Rectal smooth muscle tissue (tissue), 1 donor: ENCODE results near the gene BTBD2.
A peak's percentile ranks its signal among the peaks of the same experiment; 100 is the strongest.

ENCODE experiments used
- H3K27ac ChIP-seq: one replicate; pipeline ENCODE4 v1.7.0; 2013; ENCODE audit warnings: low read depth, low read length, inconsistent platforms
- H3K27me3 ChIP-seq: one replicate; pipeline ENCODE4 v1.7.0; 2013; ENCODE audit warnings: low read length; ENCODE audit not compliant: control insufficient read depth, insufficient read depth
- H3K36me3 ChIP-seq: one replicate; pipeline ENCODE4 v1.7.0; 2013; ENCODE audit warnings: low read length; ENCODE audit not compliant: control insufficient read depth, insufficient read depth
- H3K4me1 ChIP-seq: one replicate; pipeline ENCODE4 v1.7.0; 2013; ENCODE audit warnings: low read length; ENCODE audit not compliant: control insufficient read depth, insufficient read depth
- H3K4me3 ChIP-seq: one replicate; pipeline ENCODE4 v1.7.0; 2013; ENCODE audit warnings: low read length
- H3K9ac ChIP-seq: one replicate; pipeline ENCODE4 v1.7.0; 2013; ENCODE audit warnings: low read length

Gene BTBD2

DNA sequence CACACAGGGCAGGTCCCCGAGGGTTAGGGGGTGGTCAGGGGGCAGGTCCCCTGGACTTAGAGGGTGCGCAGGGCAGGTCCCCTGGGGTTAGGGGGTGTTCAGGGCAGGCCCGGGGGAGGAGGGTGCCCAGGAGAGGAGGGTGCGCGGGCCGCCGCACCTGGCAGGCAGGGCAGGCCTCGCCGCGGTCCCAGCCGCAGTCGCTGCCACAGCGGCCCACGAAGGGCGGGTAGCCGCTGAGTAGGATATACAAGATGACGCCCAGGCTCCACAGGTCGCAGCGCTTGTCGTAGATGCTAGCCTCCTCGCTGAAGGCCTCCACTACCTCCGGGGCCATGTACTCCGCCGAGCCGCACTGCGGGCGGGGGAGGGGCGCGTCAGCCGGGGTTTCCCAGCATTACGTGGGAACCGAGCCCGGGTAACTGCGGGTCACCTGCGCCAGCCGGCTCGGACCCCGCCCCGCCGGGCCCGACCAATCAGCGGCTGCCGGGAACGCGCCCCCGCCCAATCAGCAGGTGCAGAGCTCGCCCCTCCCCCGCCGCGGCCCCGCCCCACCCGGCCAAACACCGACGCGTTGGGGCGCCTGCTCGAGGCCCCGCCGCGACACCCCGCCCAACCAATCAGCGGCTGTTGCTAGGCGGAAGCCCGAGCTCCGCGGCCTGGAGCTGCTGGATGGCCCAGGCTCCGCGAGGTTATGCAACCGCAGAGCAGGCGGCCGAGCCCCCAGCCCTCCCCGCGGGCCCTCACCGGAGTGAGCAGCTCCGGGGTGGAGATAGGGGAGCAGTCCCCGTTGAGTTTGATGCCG lies 26.4 kb upstream of the BTBD2 start:
- Histone ChIP-seq H3K9ac (peak overlapping the region; percentile 61), H3K4me1 (peaks cover 22% of the 10 kb centered on the region), H3K36me3 (peaks cover 26% of the 10 kb centered on the region), H3K4me3 (peak overlapping the region; percentile 67), H3K27ac (peak overlapping the region; percentile 95), H3K27me3 (no peaks in the 10 kb centered on the region)

DNA sequence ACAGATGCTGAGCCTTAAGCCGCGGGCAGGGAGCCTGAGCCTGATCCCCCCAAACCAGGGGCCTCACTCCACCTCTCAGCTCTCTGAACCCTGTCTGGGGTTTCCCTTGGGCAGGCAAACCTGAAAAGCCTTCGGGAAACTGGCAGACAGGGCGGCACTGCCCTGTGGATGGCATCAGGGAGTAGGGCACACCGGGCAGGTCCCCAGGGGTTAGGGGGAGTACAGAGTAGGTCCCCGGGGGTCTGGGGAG lies 25.8 kb upstream of the BTBD2 start:
- Histone ChIP-seq H3K9ac (peak overlapping the region; percentile 61), H3K4me3 (peak overlapping the region; percentile 67), H3K36me3 (peaks cover 23% of the 10 kb centered on the region), H3K27me3 (no peaks in the 10 kb centered on the region), H3K4me1 (peaks cover 22% of the 10 kb centered on the region), H3K27ac (peak overlapping the region; percentile 95)

DNA sequence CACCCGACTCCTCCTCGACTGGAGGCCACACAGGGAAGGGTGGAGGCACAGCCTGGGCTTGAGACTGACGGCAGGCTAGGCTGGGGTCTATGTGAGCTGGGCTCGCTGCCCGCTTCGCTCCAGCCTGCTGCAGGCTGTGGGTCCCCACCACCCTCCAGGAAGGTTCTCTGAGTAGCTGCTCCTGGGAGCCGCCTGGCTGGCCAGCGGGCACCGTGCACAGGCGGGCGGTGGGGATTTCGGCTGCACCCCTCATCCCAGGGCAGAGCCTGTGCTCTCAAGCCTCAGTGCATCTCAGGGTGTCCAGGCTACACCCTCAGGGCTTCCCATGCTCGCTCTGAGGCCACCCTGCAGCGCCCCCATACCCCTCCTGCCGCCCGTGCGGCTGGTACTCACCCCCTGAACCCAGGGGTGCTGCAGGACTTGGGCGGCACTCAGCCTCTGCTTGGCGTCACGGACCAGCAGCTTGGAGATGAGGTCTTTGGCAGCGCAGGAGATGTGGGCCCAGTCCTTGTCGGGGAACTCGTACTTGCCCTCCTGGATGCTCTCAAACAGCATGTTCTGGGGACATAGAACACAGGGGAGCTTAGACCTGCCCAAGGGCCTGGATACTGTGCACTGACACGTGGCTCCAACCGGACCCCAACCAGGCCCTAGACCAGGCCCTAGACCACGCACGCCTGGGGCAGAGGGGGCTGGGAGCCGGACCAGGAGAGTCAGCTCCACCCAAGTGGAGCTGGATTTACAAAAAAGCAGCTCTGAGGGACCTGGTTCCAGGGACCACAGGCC lies 25.3 kb upstream of the BTBD2 start:
- Histone ChIP-seq H3K27ac (peak overlapping the region; percentile 95), H3K4me1 (peaks cover 22% of the 10 kb centered on the region), H3K27me3 (no peaks in the 10 kb centered on the region), H3K36me3 (peaks cover 23% of the 10 kb centered on the region), H3K9ac (peak overlapping the region; percentile 61), H3K4me3 (peak overlapping the region; percentile 67)

DNA sequence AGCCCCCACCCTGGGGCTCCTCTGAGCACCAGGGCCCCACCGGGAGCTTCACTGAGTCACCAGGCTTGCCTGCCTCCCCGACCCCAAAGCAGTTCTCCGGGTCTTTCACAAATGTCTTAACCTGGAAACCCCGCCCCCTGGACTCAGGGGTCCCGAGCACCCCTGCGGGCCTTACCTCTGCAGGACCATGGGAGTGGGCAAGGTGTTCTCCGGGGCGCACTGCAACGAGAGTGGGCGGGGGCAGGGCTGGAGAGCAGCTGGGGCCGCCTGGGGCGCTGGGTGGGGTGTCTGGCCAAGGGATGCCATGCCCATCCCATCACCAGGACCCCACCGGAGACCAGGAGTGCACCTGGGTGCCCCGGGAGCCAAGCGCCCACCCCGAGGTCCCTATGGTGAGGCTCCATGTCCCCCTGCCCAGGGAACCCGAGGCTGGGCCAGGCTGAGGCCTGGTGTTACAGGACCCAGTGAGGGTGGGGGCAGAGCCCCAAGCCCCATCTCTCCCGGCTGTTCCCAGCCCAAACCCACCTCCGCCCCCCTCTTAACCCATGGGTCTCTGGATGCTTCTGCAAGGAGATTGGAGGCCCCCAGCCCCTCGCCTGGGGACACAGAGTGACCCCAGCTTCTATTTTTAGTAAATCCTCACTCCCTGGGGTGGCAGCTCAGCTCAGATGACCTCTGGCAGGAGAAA lies 24.6 kb upstream of the BTBD2 start:
- H3K4me3 ChIP-seq: no peak overlapping the region
- no peak overlapping the region for H3K27ac ChIP-seq
- no peaks in the 10 kb centered on the region for H3K27me3 ChIP-seq
- H3K4me1 ChIP-seq: peaks cover 22% of the 10 kb centered on the region
- no peak overlapping the region for H3K9ac ChIP-seq
- H3K36me3 ChIP-seq: peaks cover 23% of the 10 kb centered on the region

DNA sequence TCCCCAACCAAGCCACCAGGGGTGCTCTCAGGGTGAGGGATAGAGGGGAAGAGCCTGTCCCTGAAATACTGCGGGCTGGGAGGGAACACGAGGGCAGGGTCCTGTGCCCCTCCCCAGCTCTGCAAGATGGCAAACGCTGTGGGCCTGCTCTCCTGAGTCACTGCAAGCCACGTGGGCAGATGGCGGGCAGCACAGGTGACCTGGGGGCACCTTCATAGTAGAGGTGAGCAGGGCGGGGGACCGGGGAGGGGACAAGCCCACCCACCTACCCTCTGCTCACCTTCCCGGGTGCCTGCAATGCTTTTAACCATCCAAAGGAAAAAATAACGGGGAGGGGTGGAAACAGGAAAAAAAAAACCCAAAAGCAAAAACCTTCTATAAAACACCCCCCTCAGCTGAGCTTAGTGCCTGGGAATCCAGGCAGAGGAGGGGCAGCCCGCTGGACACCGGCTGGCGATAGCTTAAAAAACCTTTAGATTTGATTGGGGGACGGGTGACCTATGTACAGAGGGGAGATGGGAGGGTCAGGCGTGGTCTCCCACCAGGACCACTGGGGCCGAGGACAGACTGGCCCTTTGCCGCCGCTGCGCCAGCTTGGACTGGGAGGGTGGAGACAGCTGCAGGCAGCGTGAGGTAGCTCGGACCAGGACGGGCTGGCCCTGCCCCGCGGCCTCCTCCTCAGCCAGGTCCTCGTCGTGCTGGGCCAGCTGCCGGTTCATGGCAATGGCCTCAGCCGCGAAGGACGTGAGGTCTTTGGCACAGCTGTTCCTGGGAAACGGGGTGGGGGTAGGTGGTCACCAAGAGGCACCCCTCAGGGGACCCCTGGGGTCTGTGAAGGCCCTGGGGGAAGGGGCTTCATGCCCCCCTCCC lies 23.8 kb upstream of the BTBD2 start:
- Histone ChIP-seq H3K4me3 (no peak overlapping the region), H3K27me3 (no peaks in the 10 kb centered on the region), H3K4me1 (peaks cover 22% of the 10 kb centered on the region), H3K9ac (no peak overlapping the region), H3K27ac (no peak overlapping the region), H3K36me3 (peaks cover 15% of the 10 kb centered on the region)

DNA sequence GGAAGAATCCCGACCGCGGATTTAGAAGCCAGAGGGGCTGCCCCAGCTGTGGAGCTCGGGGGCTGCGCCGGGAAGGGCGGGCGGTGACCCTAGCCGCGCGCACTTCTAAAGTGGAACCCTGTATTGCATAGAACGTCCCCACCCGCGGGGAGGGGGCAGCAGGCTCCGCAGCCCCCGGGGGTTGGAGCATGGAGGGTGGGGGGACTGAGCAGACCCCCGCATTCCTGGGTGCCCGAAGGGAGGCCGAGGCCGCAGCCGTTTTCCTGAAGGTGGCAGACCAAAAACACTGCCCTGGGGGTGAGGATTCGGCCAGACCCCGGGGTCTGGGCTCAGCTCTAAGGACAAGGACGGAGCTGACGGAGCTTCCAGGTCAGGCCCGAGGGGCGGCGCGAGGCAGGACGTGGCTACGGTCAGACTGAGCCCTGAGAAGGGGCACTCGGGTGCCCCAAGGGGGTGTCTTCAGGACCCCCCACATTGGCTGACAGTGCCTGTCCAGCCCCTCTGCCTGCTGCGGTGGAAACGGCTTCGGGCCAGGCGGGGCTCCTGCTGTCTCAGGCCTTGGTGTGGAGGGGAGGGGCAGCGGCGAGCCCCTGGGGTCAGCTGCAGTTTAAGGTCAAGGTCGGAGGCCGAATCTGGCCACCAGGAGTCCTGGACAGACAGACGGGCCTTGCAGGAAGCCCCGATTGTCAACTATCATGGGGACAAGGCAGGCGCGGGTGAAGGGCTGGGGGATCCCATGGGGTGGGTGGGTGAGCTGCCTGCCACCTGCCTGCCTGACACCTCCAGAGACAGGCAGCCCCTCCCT lies 23.0 kb upstream of the BTBD2 start:
- H3K4me1 ChIP-seq: peaks cover 22% of the 10 kb centered on the region
- H3K36me3 ChIP-seq: peaks cover 15% of the 10 kb centered on the region
- H3K27ac ChIP-seq: no peak overlapping the region
- no peaks in the 10 kb centered on the region for H3K27me3 ChIP-seq
- no peak overlapping the region for H3K4me3 ChIP-seq
- H3K9ac ChIP-seq: no peak overlapping the region

DNA sequence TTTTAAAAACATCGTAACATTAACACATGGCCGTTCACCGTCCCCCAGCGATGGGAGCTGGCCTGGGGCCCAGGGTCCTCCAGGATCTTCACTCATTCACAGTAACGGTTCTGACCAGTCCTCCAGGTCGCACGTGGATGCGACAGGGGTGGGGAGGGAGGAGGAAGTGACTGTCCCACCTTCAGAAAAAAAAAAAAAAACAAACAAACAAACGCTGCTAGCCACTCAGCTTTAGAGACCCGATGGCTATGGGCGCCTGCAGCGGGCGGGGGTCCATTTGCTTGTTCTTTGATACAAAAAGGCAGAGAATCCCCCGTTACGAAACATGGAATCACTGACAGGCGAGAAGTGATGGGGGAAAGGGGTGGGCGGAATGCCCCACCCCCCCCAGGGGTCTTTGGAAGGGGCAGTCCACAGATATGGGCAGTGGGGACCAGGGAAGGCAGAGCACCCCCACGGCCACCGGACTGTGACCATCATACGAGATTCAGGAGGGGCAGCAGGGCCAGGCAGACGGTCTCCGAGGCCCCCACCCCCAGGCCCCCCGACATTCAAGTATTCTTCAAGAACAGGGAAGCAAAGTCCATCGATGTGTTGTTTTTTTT lies 22.2 kb upstream of the BTBD2 start:
- no peaks in the 10 kb centered on the region for H3K27me3 ChIP-seq
- H3K4me1 ChIP-seq: peaks cover 16% of the 10 kb centered on the region
- H3K9ac ChIP-seq: no peak overlapping the region
- no peak overlapping the region for H3K27ac ChIP-seq
- peaks cover 15% of the 10 kb centered on the region for H3K36me3 ChIP-seq
- no peak overlapping the region for H3K4me3 ChIP-seq

DNA sequence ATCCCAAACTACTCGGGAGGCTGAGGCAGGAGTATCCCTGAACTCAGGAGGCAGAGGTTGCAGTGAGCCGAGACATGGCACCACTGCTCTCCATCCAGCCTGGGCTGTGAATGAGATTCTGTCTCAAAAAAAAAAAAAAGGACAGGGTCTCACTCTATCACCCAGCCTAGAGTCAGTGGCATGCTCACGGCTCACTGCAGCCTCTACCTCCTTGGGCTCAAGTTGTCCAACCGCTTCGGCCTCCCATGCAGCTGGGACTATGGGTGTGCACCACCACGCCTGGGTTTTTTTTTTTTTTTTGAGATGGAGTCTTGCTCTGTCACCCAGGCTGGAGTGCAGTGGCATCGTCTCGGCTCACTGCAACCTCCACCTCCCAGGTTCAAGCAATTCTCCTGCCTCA lies 20.9 kb upstream of the BTBD2 start:
- peaks cover 15% of the 10 kb centered on the region for H3K4me1 ChIP-seq
- H3K36me3 ChIP-seq: peaks cover 13% of the 10 kb centered on the region
- H3K27ac ChIP-seq: no peak overlapping the region

DNA sequence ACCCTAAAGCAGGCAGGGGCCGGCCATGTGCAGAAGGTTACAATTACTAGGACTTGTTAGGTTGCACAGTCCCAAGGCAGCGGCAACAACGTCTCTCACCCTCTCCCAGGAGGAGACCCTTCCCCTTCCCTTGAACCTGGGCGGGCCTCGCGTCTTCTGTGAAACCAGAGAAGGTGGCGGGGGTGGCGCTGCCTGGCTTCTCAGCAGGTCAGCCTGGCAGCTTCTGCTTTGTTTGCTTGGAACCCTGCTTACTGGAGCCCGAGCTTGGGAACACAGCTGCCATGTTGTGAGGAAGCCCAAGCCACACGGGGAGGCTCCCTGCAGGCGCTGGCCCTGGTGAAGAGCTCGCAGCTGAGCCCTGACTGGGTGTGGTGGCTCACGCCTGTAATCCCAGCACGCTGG lies 20.1 kb upstream of the BTBD2 start:
- no peak overlapping the region for H3K27ac ChIP-seq
- peaks cover 5% of the 10 kb centered on the region for H3K36me3 ChIP-seq
- H3K9ac ChIP-seq: no peak overlapping the region
- no peak overlapping the region for H3K4me3 ChIP-seq
- peaks cover 9% of the 10 kb centered on the region for H3K4me1 ChIP-seq
- H3K27me3 ChIP-seq: no peaks in the 10 kb centered on the region

More for the DNA sequence above, 20.9 kb upstream of the BTBD2 start:
- Histone ChIP-seq H3K4me3 (no peak overlapping the region), H3K9ac (no peak overlapping the region), H3K27me3 (no peaks in the 10 kb centered on the region)

DNA sequence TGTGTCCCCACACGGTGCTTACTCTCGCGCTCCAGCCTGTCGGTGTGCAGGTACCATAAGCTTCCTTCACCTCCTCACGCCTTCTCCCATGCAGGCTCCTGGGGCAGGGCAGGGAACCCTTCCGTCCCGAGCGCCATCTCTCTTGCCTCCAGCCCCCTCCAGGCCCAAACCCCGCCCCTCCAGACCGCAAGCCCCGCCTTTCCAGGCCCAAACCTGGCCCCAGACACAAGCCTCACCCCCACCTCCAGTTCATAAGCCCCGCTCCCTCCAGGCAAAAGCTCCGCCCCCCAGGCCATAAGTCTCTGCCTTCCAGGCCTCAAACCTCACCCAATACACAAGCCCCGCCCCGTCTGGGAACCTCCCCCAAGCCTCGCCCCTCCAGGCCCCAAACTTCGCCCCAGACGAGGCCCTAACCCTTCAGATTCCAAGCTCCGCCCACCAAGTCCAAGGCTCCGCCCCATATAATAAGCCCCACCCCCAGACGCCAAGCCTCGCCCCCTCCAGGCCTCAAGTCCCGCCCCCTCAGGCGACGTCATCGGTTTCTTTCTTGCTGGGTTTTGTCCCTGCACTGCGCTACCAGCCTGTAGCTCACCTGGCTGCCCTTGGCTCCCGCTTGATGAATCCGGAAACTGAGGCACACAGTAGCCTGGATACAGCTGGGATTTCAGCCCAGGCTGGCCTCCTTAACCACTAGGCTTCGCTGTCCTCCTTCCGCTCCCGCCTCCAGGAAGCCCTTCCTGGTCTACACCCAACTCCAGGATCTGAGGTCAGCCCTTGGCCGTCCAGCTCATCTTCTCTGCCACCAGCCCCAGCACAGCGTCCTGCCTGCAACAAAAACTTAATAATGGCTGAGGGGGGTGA lies 19.4 kb upstream of the BTBD2 start:
- Histone ChIP-seq H3K27ac (no peak overlapping the region), H3K4me3 (no peak overlapping the region), H3K4me1 (peaks cover 9% of the 10 kb centered on the region), H3K27me3 (no peaks in the 10 kb centered on the region), H3K9ac (no peak overlapping the region), H3K36me3 (peaks cover 4% of the 10 kb centered on the region)
